ENCODE results near the gene TMOD1.

GRCh38 chr9:97570899-97571298 is 69.4 kb downstream of the TMOD1 start:
- no peak for TF ChIP-seq CTCF (IDR thresholded peaks at IDR 0.05 in 2 of 3, conservative IDR thresholded peaks at IDR 0.05 in 1 of 3; ENCODE audit: control insufficient read depth in 2 of 3, extremely low read depth in 1 of 3, insufficient read depth in 1 of 3, low read depth in 3 of 3, low read length in 3 of 3)
- TF ChIP-seq SREBF2 (IDR thresholded peaks at IDR 0.05; ENCODE audit: low read length): no peak
- TF ChIP-seq MTA3 (IDR thresholded peaks at IDR 0.05; ENCODE audit: borderline replicate concordance, low read length): no peak
- TF ChIP-seq SKIL (IDR thresholded peaks at IDR 0.05; ENCODE audit: low read depth, poor library complexity, severe bottlenecking): no peak
- TF ChIP-seq POLR2A (IDR thresholded peaks at IDR 0.05; ENCODE audit: low read depth, low read length): no peak
- no peak for TF ChIP-seq TARDBP (IDR thresholded peaks at IDR 0.05; ENCODE audit: borderline replicate concordance)
- no peak for TF ChIP-seq CHD4 (IDR thresholded peaks at IDR 0.05)
- TF ChIP-seq NR2C2 (IDR thresholded peaks at IDR 0.05; ENCODE audit: borderline replicate concordance, control insufficient read depth, insufficient read length, low read depth): no peak
- TF ChIP-seq TAF1 (IDR thresholded peaks at IDR 0.05; ENCODE audit: borderline replicate concordance, low read depth, low read length): no peak
- TF ChIP-seq POLR2AphosphoS5 (IDR thresholded peaks at IDR 0.05; ENCODE audit: low read length): no peak
- TF ChIP-seq YBX1 (IDR thresholded peaks at IDR 0.05): no peak
